ENCODE data around the gene LAMA2. TPM values are rescaled to one million over a fixed set of nuclear protein-coding genes. Genes with fewer than 3 reads are reported as not detected.
A peak's percentile ranks its signal among the peaks of the same experiment; 100 is the strongest.

LAMA2 gene
- 0.18 and 0.20 TPM in 2 replicates for total RNA-seq (2014; rRNA removed; shearing (Covaris generic))
- polyA plus RNA-seq (2015; cell fraction: cytosol; rRNA removed), result 0.59 and 0.90 TPM in 2 replicates
- 0.20 and 0.23 TPM in 2 replicates for polyA plus RNA-seq (2015; cell fraction: nucleus; rRNA removed)

DNA sequence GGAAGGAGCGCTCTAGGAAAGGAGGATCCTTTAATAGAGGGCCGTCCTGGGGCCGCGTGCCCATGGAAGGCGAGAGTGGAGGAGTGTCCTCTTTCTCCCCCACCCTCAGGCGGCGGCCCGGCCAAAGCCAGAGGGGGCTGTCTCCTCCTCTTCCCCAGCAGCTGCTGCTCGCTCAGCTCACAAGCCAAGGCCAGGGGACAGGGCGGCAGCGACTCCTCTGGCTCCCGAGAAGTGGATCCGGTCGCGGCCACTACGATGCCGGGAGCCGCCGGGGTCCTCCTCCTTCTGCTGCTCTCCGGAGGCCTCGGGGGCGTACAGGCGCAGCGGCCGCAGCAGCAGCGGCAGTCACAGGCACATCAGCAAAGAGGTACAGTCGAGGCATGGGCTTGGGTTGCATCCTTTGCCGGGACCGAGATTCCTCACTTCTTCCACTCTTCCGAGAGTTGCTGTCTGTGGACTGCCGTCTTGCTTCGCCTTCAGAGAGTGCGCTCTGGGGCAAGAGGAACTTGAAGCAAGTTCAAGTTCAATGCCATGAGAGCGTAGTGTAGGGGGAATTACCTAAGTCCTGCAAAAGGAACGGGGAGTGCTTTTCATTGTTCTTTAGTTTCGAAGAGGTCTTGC, at the start of gene LAMA2:
TSS of gene LAMA2 (plus strand) at position 148 of the 621 bp plus-strand sequence. CDS start at position 256, 108 bp downstream.
- no peak for DNase-seq (ENCODE audit: low read depth)

GRCh38 chr6:128836761-128837160, 46.2 kb upstream of the LAMA2 start:
- DNase-seq (ENCODE audit: low read depth), result no peak

- DNase-seq (ENCODE audit: low read depth), result peak; percentile 70
These were observed 41.4 kb upstream of the LAMA2 start for GRCh38 chr6:128841518-128841917.

- DNase-seq (ENCODE audit: low read depth), result no peak
These were observed 38.3 kb upstream of the LAMA2 start for GRCh38 chr6:128844598-128844997.

DNA sequence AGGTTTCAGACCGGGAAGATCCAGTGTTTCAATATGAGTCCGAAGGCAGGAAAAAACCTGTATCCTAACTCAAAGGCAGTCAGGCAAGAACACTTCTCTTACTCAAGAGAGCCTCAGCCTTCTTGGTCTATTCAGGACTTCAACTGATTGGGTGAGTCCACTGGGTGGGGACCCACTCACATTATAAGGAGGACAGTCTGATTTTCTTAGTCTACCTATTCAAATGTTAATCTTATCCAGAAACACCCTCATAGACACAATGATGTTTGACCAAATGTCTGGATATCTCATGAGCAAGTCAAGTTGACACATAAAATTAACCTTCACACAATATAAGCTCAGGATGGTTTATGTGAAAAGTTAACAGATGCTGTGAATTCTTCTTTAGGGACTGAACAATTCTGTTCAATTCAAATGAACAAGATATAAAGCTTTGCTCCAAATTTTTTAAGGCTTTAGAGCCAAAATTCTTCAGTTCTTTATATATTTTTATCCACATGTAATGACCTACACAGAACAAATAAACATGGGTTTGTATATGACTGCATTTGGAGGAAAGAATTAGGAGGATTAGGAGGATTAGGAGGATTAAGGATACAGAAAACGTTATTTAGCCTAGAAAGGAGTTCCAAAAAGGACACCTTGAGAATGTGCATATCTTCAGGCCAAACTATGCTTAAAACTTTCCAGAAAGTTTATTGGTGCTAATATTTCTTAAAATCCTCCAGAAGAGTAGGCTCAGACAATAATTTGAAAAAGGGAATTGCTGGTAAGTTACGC, 35.3 kb upstream of the LAMA2 start:
- no peak for DNase-seq (ENCODE audit: low read depth)

- DNase-seq (ENCODE audit: low read depth), result no peak
These were observed 34.6 kb upstream of the LAMA2 start for GRCh38 chr6:128848212-128848935.

- DNase-seq (ENCODE audit: low read depth), result no peak
These were observed 27.3 kb upstream of the LAMA2 start for GRCh38 chr6:128855581-128856085.

- DNase-seq (ENCODE audit: low read depth), result no peak
These were observed 25.1 kb upstream of the LAMA2 start for GRCh38 chr6:128857806-128858205.

DNA sequence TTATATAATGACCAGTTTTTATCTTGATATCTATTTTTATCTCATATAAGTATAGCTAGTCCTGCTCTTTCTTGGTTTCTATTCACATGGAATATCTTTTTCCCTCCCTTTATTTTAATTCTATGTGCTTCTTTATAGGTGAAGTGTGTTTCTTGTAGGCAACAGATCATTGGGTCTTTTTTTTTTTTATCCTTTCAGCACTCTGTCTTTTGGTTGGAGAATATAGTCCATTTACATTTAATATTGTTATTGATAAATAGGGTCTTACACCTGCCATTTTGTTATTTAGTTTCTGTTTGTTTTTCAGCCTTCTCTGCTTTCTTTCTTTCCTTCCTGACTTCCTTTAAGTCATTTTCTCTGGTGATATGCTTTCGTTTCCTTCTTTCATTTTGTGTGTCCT, 22.2 kb upstream of the LAMA2 start:
- DNase-seq (ENCODE audit: low read depth), result no peak

GRCh38 chr6:128863983-128864382, 19.0 kb upstream of the LAMA2 start:
- DNase-seq (ENCODE audit: low read depth), result no peak

- no peak for DNase-seq (ENCODE audit: low read depth)
These were observed 12.2 kb upstream of the LAMA2 start for GRCh38 chr6:128870746-128871145.

DNA sequence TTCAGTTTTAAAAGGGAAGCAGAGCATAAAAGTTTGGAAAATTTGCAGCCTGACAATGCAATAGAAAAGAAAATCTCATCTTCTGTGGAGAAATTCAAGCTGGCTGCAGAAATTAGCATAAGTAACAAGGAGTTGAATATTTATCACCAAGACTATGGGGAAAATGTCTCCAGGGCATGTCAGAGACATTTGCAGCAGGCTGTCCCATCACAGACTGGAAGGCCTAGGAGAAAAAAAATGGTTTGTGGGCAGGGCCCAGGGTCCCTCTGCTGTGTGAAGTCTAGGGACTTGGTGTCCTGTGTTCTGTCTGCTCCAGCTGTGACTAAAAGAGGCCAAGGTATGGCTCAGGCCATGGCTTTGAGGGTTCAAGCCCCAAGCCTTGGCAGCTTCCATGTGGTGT, 8.1 kb upstream of the LAMA2 start:
- no peak for DNase-seq (ENCODE audit: low read depth)

DNA sequence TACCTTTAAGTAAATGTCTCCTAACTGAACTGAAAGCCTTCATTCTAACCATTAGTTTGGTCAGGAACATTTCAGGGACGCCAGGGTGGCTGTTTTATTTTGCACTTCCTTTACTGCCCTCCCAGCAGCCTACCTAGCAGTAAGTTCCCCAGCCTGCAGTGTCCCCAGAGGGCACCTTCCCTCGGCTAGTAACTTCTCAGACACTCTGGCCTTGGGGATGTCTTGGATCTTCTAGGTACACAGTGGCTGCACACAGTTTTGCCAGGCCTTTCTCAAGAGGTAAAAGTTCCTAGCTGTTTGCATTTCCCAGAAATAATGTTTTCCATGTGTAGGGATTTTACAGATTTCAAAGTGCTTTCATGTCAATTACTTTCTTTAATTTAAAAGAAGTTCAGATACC, 378 bp upstream of the LAMA2 start:
- no peak for DNase-seq (ENCODE audit: low read depth)

DNA sequence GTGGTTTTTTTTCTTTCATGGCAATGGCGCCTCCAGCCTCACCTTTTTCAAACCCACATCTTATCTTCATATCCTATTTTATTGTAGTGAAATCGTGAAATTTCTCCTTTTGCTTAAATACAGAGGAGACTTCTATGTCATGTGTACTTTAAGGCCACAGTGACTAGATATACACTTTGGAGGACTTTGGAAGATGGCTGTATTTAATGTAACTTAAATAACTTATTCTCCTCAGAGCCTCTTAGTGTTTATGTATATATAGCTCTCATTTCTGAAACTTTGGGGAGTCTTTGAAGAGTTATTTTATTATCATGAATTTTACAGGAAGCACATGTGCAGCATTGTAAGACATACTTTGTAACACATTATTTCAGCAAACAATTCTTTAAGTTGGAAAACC, 968 bp downstream of the LAMA2 start:
- no peak for DNase-seq (ENCODE audit: low read depth)

DNA sequence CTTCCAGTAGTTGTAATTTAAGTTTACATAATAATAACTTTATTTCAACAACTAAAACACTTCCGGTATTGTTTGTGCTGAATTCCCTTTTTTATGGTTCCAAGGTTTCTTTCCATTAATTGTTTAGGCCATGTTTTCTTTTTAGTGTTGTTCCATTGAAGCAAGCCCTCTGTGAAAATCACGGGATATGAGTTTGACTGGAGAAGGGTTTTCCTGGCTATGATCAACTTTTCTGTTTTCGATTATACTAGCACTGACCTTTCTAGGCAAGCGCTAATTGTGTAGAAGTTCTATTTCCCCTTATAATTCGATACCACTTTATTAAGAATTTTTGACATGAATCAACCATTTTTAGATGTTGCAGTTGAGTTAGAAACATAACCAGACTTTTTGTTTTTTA, 2.4 kb downstream of the LAMA2 start:
- DNase-seq (ENCODE audit: low read depth), result no peak

DNA sequence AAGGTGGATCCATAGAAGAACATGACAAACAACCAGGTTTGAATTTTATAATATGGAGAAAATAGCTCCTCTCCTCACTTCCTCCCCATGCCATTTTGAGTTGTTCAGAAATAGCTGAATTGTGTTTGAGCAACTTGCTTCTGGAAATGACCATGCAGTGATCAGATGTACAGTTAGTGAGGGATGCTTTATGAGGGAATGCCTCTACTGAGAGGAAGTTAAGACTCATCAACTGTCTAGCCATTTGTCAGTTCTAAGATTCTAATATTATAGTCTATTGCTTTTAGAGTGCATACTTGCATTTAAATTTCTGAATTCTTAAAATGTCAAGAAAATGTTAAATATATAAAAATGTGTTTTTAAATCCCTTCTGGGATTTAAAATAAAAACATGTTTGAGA, 3.8 kb downstream of the LAMA2 start:
- DNase-seq (ENCODE audit: low read depth), result no peak

DNA sequence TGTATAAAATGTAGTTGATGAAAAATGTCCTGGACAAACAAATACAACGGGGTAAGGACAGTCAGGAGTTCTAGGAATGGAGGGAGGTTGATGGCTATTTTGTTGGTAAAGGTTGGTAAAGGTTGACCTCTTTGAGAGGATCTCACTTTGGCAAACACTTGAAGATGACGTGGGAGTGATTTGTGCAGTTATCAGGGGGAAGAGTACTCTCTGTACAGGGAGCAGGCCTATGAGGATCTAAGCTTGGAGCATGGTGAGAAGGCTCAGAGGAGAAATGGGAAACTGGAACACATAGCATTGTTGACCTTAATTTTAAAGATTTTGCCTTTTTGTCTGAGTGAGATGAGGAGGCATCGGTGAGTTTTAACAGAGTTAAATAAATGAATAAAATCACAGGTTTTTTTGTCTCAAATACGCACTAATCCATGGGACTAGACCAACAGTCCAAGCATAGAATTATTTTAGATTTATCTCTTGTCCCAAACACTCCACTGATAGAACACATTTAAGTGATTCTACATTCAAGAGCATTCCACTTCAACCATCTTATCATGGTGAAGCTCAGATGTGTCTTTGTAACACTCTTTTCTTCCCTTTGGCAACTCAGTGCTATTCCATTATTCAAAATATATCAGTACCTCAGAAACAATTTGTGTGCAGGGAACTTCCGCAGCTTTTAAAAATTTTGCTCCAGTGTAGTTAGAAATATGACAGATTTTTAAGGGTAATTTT, 5.7 kb downstream of the LAMA2 start:
- no peak for DNase-seq (ENCODE audit: low read depth)

GRCh38 chr6:128889870-128890269, 6.9 kb downstream of the LAMA2 start:
- DNase-seq (ENCODE audit: low read depth), result no peak

GRCh38 chr6:128892079-128892478, 9.1 kb downstream of the LAMA2 start:
- DNase-seq (ENCODE audit: low read depth), result no peak

- no peak for DNase-seq (ENCODE audit: low read depth)
These were observed 16.6 kb downstream of the LAMA2 start for GRCh38 chr6:128899341-128900050.

DNA sequence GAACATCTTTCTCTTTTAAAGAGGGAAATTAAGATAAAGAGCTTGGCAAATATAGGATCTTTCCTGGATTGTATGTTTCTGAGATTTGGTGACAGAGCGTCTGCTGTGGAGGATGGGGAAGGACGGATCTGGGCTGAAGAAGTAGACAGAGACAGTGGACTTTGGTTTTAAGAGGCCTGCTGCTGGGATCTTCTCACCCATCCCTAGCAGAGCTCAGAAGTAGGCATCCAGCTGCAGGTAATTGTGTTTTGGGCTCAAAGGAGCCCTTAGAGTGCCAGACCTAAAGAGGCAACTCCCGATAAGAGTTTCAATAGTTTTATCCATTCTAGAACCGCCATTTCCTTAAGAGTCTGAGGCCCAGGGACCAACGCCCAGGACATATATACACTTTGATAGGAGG, 20.8 kb downstream of the LAMA2 start:
- no peak for DNase-seq (ENCODE audit: low read depth)
